HEK293 (cell line): ENCODE data around the gene SETDB2.

Experiments used
- CTCF ChIP-seq: fragments of 450-650 bp; formaldehyde crosslinking; IDR thresholded peaks from 2 replicates; pipeline ENCODE4 v1.5.1; 2016; ENCODE audit warnings: missing biosample characterization, missing genetic modification characterization
- SCRT2 ChIP-seq: fragments of 450-650 bp; formaldehyde crosslinking; IDR thresholded peaks from 2 replicates; pipeline ENCODE4 v1.5.1; 2016; ENCODE audit warnings: missing biosample characterization, missing genetic modification characterization
- SP2 ChIP-seq: fragments of 450-650 bp; formaldehyde crosslinking; IDR thresholded peaks from 2 replicates; pipeline ENCODE4 v1.5.1; 2016; ENCODE audit warnings: missing biosample characterization, missing genetic modification characterization
- ZNF24 ChIP-seq: fragments of 450-650 bp; formaldehyde crosslinking; IDR thresholded peaks from 2 replicates; pipeline ENCODE4 v1.5.1; 2016; ENCODE audit warnings: missing biosample characterization, missing genetic modification characterization
- ZNF549 ChIP-seq: fragments of 450-650 bp; IDR thresholded peaks from 2 replicates; pipeline ENCODE4 v1.5.1; 2018; ENCODE audit warnings: missing biosample characterization, missing genetic modification characterization, mild to moderate bottlenecking, inconsistent platforms, moderate library complexity
- ZNF561 ChIP-seq: fragments of 450-650 bp; IDR thresholded peaks from 2 replicates; pipeline ENCODE4 v1.5.1; 2018; ENCODE audit warnings: missing biosample characterization, missing genetic modification characterization, borderline replicate concordance
- ZNF624 ChIP-seq: fragments of 450-650 bp; formaldehyde crosslinking; IDR thresholded peaks from 2 replicates; pipeline ENCODE4 v1.5.1; 2017; ENCODE audit warnings: missing biosample characterization, missing genetic modification characterization
- ZNF626 ChIP-seq: fragments of 450-650 bp; sonication (Bioruptor Pico); formaldehyde crosslinking; IDR thresholded peaks from 2 replicates; pipeline ENCODE4 v1.5.1; 2018; ENCODE audit warnings: missing biosample characterization, missing genetic modification characterization, inconsistent platforms
- ZNF76 ChIP-seq: fragments of 450-650 bp; formaldehyde crosslinking; IDR thresholded peaks from 2 replicates; pipeline ENCODE4; 2016; ENCODE audit warnings: low read depth, missing biosample characterization, missing genetic modification characterization, borderline replicate concordance
- ZSCAN30 ChIP-seq: fragments of 450-650 bp; IDR thresholded peaks from 2 replicates; pipeline ENCODE4 v1.5.1; 2018; ENCODE audit warnings: missing biosample characterization, mild to moderate bottlenecking, missing genetic modification characterization, moderate library complexity
- TF ChIP-seq, protein P1 (sequence below): fragments of 450-650 bp; formaldehyde crosslinking; IDR thresholded peaks from 2 replicates; pipeline ENCODE4 v1.5.1; 2016; ENCODE audit warnings: missing biosample characterization, missing genetic modification characterization

- TF ChIP-seq SCRT2 (tag by site-specific recombination) (no peak), ZNF626 (tag by site-specific recombination) (no peak), CTCF (tag by site-specific recombination) (no peak), ZNF76 (tag by site-specific recombination) (no peak), SP2 (no peak), ZNF24 (tag by site-specific recombination) (no peak), ZNF549 (tag by site-specific recombination) (no peak), ZSCAN30 (no peak), ZNF561 (tag by site-specific recombination) (no peak), ZNF624 (no peak)
- TF ChIP-seq, protein P1, sequence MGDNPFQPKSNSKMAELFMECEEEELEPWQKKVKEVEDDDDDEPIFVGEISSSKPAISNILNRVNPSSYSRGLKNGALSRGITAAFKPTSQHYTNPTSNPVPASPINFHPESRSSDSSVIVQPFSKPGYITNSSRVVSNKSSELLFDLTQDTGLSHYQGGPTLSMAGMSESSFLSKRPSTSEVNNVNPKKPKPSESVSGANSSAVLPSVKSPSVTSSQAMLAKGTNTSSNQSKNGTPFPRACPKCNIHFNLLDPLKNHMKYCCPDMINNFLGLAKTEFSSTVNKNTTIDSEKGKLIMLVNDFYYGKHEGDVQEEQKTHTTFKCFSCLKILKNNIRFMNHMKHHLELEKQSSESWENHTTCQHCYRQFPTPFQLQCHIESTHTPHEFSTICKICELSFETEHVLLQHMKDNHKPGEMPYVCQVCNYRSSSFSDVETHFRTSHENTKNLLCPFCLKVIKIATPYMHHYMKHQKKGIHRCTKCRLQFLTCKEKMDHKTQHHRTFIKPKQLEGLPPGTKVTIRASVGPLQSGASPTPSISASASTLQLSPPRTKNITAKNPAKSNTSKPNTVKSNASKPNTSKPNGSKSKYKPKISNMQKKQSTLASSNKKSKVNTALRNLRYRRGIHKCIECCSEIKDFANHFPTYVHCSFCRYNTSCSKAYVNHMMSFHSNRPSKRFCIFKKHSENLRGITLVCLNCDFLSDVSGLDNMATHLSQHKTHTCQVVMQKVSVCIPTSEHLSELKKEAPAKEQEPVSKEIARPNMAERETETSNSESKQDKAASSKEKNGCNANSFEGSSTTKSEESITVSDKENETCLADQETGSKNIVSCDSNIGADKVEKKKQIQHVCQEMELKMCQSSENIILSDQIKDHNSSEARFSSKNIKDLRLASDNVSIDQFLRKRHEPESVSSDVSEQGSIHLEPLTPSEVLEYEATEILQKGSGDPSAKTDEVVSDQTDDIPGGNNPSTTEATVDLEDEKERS (tag by site-specific recombination), result no peak
These were observed 15.9 kb upstream of the SETDB2 start for GRCh38 chr13:49428041-49428763.
